ENCODE data around the gene PLA2G15.
A peak's percentile ranks its signal among the peaks of the same experiment; 100 is the strongest.

The PLA2G15 gene

GRCh38 chr16:68297908-68298307, 52.7 kb downstream of the PLA2G15 start:
- DNase-seq (ENCODE audit: low read depth, low spot score): no peak
- no peaks in the 10 kb centered on the region for H3K9me3 ChIP-seq (ENCODE audit: insufficient read depth, low read length)
- H3K36me3 ChIP-seq (ENCODE audit: insufficient read depth, insufficient read length, low read length): peaks cover 94% of the 10 kb centered on the region
- no peak for TF ChIP-seq ZNF274 (IDR thresholded peaks at IDR 0.05; ENCODE audit: low read depth, low read length)
- no peak for TF ChIP-seq SUZ12 (IDR thresholded peaks at IDR 0.05; ENCODE audit: extremely low read depth, insufficient read depth, insufficient read length)
- TF ChIP-seq YY1 (IDR thresholded peaks at IDR 0.05; ENCODE audit: insufficient read depth, insufficient read length): no peak
- H3K4me3 ChIP-seq (ENCODE audit: insufficient read length, low read depth): no peak overlapping the region
- H3K4me1 ChIP-seq (ENCODE audit: insufficient read depth, insufficient read length): peaks cover 3% of the 10 kb centered on the region
- no peak overlapping the region for H3K9ac ChIP-seq (ENCODE audit: insufficient read length, low read depth)
- H3K27me3 ChIP-seq (ENCODE audit: insufficient read depth, insufficient read length): no peaks in the 10 kb centered on the region

GRCh38 chr16:68298312-68298711, 53.1 kb downstream of the PLA2G15 start:
- Histone ChIP-seq H3K4me1 (ENCODE audit: insufficient read depth, insufficient read length) (peaks cover 3% of the 10 kb centered on the region), H3K4me3 (ENCODE audit: insufficient read length, low read depth) (no peak overlapping the region), H3K9me3 (ENCODE audit: insufficient read depth, low read length) (no peaks in the 10 kb centered on the region), H3K9ac (ENCODE audit: insufficient read length, low read depth) (no peak overlapping the region), H3K27me3 (ENCODE audit: insufficient read depth, insufficient read length) (no peaks in the 10 kb centered on the region), H3K36me3 (ENCODE audit: insufficient read depth, insufficient read length, low read length) (peaks cover 95% of the 10 kb centered on the region)
- DNase-seq (ENCODE audit: low read depth, low spot score): no peak
- TF ChIP-seq ZNF274 (IDR thresholded peaks at IDR 0.05; ENCODE audit: low read depth, low read length) (no peak), SUZ12 (IDR thresholded peaks at IDR 0.05; ENCODE audit: extremely low read depth, insufficient read depth, insufficient read length) (no peak), YY1 (IDR thresholded peaks at IDR 0.05; ENCODE audit: insufficient read depth, insufficient read length) (no peak)

GRCh38 chr16:68298907-68299561, 53.9 kb downstream of the PLA2G15 start:
- no peak overlapping the region for H3K9ac ChIP-seq (ENCODE audit: insufficient read length, low read depth)
- no peaks in the 10 kb centered on the region for H3K27me3 ChIP-seq (ENCODE audit: insufficient read depth, insufficient read length)
- TF ChIP-seq ZNF274 (IDR thresholded peaks at IDR 0.05; ENCODE audit: low read depth, low read length): no peak
- TF ChIP-seq SUZ12 (IDR thresholded peaks at IDR 0.05; ENCODE audit: extremely low read depth, insufficient read depth, insufficient read length): no peak
- no peak for TF ChIP-seq YY1 (IDR thresholded peaks at IDR 0.05; ENCODE audit: insufficient read depth, insufficient read length)
- H3K36me3 ChIP-seq (ENCODE audit: insufficient read depth, insufficient read length, low read length): peaks cover 96% of the 10 kb centered on the region
- peaks cover 3% of the 10 kb centered on the region for H3K4me1 ChIP-seq (ENCODE audit: insufficient read depth, insufficient read length)
- H3K4me3 ChIP-seq (ENCODE audit: insufficient read length, low read depth): no peak overlapping the region
- no peak for DNase-seq (ENCODE audit: low read depth, low spot score)
- no peaks in the 10 kb centered on the region for H3K9me3 ChIP-seq (ENCODE audit: insufficient read depth, low read length)

GRCh38 chr16:68299571-68300453, 54.6 kb downstream of the PLA2G15 start:
- Histone ChIP-seq H3K4me3 (ENCODE audit: insufficient read length, low read depth) (no peak overlapping the region), H3K4me1 (ENCODE audit: insufficient read depth, insufficient read length) (peaks cover 3% of the 10 kb centered on the region), H3K9me3 (ENCODE audit: insufficient read depth, low read length) (no peaks in the 10 kb centered on the region), H3K9ac (ENCODE audit: insufficient read length, low read depth) (no peak overlapping the region), H3K27me3 (ENCODE audit: insufficient read depth, insufficient read length) (no peaks in the 10 kb centered on the region), H3K36me3 (ENCODE audit: insufficient read depth, insufficient read length, low read length) (peaks cover 95% of the 10 kb centered on the region)
- TF ChIP-seq SUZ12 (IDR thresholded peaks at IDR 0.05; ENCODE audit: extremely low read depth, insufficient read depth, insufficient read length) (no peak), YY1 (IDR thresholded peaks at IDR 0.05; ENCODE audit: insufficient read depth, insufficient read length) (no peak), ZNF274 (IDR thresholded peaks at IDR 0.05; ENCODE audit: low read depth, low read length) (no peak)
- no peak for DNase-seq (ENCODE audit: low read depth, low spot score)

GRCh38 chr16:68300734-68301459, 55.7 kb downstream of the PLA2G15 start:
- H3K9me3 ChIP-seq (ENCODE audit: insufficient read depth, low read length): no peaks in the 10 kb centered on the region
- H3K27me3 ChIP-seq (ENCODE audit: insufficient read depth, insufficient read length): no peaks in the 10 kb centered on the region
- peaks cover 95% of the 10 kb centered on the region for H3K36me3 ChIP-seq (ENCODE audit: insufficient read depth, insufficient read length, low read length)
- no peak for DNase-seq (ENCODE audit: low read depth, low spot score)
- TF ChIP-seq YY1 (IDR thresholded peaks at IDR 0.05; ENCODE audit: insufficient read depth, insufficient read length): no peak
- TF ChIP-seq SUZ12 (IDR thresholded peaks at IDR 0.05; ENCODE audit: extremely low read depth, insufficient read depth, insufficient read length): no peak
- no peak for TF ChIP-seq ZNF274 (IDR thresholded peaks at IDR 0.05; ENCODE audit: low read depth, low read length)
- no peak overlapping the region for H3K4me3 ChIP-seq (ENCODE audit: insufficient read length, low read depth)
- H3K9ac ChIP-seq (ENCODE audit: insufficient read length, low read depth): peak overlapping the region; percentile 32
- H3K4me1 ChIP-seq (ENCODE audit: insufficient read depth, insufficient read length): peaks cover 3% of the 10 kb centered on the region

- no peak for DNase-seq (ENCODE audit: low read depth, low spot score)
- Histone ChIP-seq H3K27me3 (ENCODE audit: insufficient read depth, insufficient read length) (no peaks in the 10 kb centered on the region), H3K36me3 (ENCODE audit: insufficient read depth, insufficient read length, low read length) (peaks cover 75% of the 10 kb centered on the region), H3K4me3 (ENCODE audit: insufficient read length, low read depth) (no peak overlapping the region), H3K9me3 (ENCODE audit: insufficient read depth, low read length) (no peaks in the 10 kb centered on the region), H3K4me1 (ENCODE audit: insufficient read depth, insufficient read length) (no peaks in the 10 kb centered on the region), H3K9ac (ENCODE audit: insufficient read length, low read depth) (no peak overlapping the region)
- TF ChIP-seq YY1 (IDR thresholded peaks at IDR 0.05; ENCODE audit: insufficient read depth, insufficient read length) (no peak), ZNF274 (IDR thresholded peaks at IDR 0.05; ENCODE audit: low read depth, low read length) (no peak), SUZ12 (IDR thresholded peaks at IDR 0.05; ENCODE audit: extremely low read depth, insufficient read depth, insufficient read length) (no peak)
These were observed 61.5 kb downstream of the PLA2G15 start for GRCh38 chr16:68306633-68307032.

Measured in NT2/D1 (cell line).